Mucosa of descending colon (tissue), 3 donors: Measurements from ENCODE around the gene CLEC16A. TPM values are rescaled to one million over a fixed set of nuclear protein-coding genes. Genes with fewer than 3 reads are reported as not detected.

Experiments
- ATAC-seq: fragments of 200-7000 bp; cut with Tn5 transposase; one replicate; pipeline ENCODE4 v1.9.1; 2020; ENCODE audit warnings: mild to moderate bottlenecking, moderate library complexity
- DNase-seq, 3 donors: peaks; one replicate each; pipeline ENCODE4 v3.0.0-alpha.2; 2020
- H3K36me3 ChIP-seq: fragments of 200-600 bp; one replicate; pipeline ENCODE4 v1.8.0; 2021; ENCODE audit warnings: low read depth, mild to moderate bottlenecking
- H3K4me1 ChIP-seq: fragments of 200-600 bp; one replicate; pipeline ENCODE4 v1.8.0; 2021; ENCODE audit warnings: low read depth, mild to moderate bottlenecking
- H3K4me3 ChIP-seq: fragments of 200-600 bp; one replicate; pipeline ENCODE4 v1.8.0; 2021; ENCODE audit warnings: mild to moderate bottlenecking
- H3K9me3 ChIP-seq: fragments of 200-600 bp; one replicate; pipeline ENCODE4 v1.8.0; 2021; ENCODE audit warnings: mild to moderate bottlenecking
- intact Hi-C, 2 donors: fragments of 100-400 bp; cut with DNase I in 1 of 2; cut with micrococcal nuclease in 1 of 2; formaldehyde crosslinking; loops; one replicate each; pipeline versions ENCODE4 v1.11.0 to v1.11.1; 2022; cut with DNase I, micrococcal nuclease
- total RNA-seq, 3 donors: library from RNA; stranded (reverse); fragmentation: NEBNext Ultra II Directional in 2 of 3; extraction: Animal tissue kit (Norgen Biotek cat#: 25700) in 2 of 3; gene quantifications; one replicate each; pipeline versions ENCODE4 v1.2.1 to v1.2.4, GENCODE V29; 2021 to 2023
- TF ChIP-seq, protein P1 (sequence below): fragments of 200-600 bp; IDR thresholded peaks from one replicate; pipeline ENCODE4 v1.8.0; 2022; ENCODE audit warnings: antibody characterized with exemption, mild to moderate bottlenecking
- donor health status: DM: no; HTN: no; CAD: no; lungs with moderate emphysema.
- donor health status: DM: no; HTN: no; CAD: no.
- donor health status: DM: no; HTN: yes; CAD: no.

Gene CLEC16A
- total RNA-seq, 3 donors from 2014 or later, result 30.3 to 38.1 (median 37.1) TPM

GRCh38 chr16:11064851-11065250 is 120.5 kb downstream of the CLEC16A start:
- TF ChIP-seq, protein P1, sequence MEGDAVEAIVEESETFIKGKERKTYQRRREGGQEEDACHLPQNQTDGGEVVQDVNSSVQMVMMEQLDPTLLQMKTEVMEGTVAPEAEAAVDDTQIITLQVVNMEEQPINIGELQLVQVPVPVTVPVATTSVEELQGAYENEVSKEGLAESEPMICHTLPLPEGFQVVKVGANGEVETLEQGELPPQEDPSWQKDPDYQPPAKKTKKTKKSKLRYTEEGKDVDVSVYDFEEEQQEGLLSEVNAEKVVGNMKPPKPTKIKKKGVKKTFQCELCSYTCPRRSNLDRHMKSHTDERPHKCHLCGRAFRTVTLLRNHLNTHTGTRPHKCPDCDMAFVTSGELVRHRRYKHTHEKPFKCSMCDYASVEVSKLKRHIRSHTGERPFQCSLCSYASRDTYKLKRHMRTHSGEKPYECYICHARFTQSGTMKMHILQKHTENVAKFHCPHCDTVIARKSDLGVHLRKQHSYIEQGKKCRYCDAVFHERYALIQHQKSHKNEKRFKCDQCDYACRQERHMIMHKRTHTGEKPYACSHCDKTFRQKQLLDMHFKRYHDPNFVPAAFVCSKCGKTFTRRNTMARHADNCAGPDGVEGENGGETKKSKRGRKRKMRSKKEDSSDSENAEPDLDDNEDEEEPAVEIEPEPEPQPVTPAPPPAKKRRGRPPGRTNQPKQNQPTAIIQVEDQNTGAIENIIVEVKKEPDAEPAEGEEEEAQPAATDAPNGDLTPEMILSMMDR, result no peak
- no peaks in the 10 kb centered on the region for H3K9me3 ChIP-seq
- H3K4me1 ChIP-seq, result no peaks in the 10 kb centered on the region
- no peak for DNase-seq
- intact Hi-C loops, result no loop called here
- H3K36me3 ChIP-seq, result no peaks in the 10 kb centered on the region
- no peak for ATAC-seq
- no peak overlapping the region for H3K4me3 ChIP-seq

DNA sequence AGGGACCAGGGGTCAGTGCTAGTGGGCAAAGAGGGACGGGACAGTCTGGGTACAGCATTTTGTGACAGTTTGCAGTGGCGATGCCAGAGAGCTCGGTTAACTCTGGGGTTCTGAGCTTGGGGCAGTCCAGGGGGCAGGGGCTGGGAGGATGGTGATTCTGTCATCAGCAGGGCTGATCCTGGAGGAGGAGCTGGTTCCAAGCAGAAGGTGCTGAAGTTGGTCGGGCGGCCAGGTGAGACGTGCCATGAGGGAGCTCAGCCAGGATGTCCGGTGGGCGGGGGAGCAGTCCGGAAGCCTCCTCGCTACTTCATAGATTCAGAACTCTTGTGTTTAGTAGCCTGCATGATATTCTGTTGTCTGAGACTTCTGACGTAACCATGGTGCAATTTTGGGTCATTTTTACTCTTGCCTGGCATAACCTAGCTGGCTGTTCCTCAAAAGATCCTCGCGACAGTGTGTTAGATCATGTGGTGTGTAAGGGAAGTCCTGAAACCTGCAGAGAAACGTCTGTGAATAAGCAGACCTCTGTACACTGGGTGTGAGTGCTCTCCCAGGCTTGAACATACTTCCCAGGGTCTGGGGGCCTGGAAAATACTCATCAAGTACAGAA is 122.0 kb downstream of the CLEC16A start:
- H3K4me3 ChIP-seq, result no peak overlapping the region
- intact Hi-C loops, result no loop called here
- DNase-seq (no peak), ATAC-seq (no peak)
- no peaks in the 10 kb centered on the region for H3K36me3 ChIP-seq
- no peaks in the 10 kb centered on the region for H3K9me3 ChIP-seq
- H3K4me1 ChIP-seq, result no peaks in the 10 kb centered on the region
- TF ChIP-seq, protein P1, result no peak

DNA sequence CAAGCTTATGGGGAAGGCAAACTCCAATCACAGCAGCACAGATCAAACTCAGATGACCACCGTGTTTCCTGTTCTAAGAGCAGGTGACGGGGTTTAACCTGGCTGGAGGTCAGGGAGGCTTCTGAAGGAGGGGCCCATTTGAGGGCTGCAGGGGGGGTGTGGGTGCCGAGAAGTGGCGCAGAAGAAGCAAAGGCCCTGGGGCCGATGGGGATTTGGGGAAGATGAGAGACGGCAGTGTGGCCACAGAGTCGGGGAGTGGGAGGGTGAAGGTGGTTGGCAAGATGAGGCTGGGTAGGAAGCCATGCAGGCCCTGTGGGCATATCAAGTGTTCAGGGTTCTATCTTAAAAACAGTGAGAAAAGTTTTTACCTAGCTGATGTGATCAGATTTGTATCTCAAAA is 122.9 kb downstream of the CLEC16A start:
- Histone ChIP-seq H3K9me3 (no peaks in the 10 kb centered on the region), H3K4me1 (no peaks in the 10 kb centered on the region), H3K4me3 (no peak overlapping the region), H3K36me3 (no peaks in the 10 kb centered on the region)
- ATAC-seq (no peak), DNase-seq (no peak)
- TF ChIP-seq, protein P1, result no peak
- intact Hi-C loops, result no loop called here

DNA sequence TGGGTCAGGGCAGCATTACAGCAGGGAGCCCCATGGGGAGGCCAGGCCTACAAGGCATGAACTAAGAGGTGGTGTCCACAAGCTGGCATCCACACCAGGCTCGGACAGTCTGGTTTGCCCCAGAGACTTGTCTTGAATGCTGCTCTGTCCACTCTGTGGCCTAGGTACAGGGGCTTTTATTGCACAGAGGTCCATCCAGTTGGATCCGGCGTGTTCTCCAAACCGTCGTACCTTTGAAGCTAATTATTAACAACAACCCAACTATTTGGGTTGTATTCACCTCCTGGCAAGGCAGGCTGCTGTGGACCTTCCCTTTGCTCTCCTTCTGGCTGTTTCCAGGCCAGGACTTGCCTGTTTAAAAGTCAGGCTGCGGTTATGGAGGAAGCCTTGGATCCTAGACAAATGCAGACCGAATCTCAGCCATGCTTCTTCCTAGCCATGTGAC is 123.4 kb downstream of the CLEC16A start:
- intact Hi-C loops, result no loop called here
- Histone ChIP-seq H3K4me3 (no peak overlapping the region), H3K36me3 (no peaks in the 10 kb centered on the region), H3K4me1 (no peaks in the 10 kb centered on the region), H3K9me3 (no peaks in the 10 kb centered on the region)
- TF ChIP-seq, protein P1, result no peak
- ATAC-seq, result no peak
- DNase-seq, result no peak

DNA sequence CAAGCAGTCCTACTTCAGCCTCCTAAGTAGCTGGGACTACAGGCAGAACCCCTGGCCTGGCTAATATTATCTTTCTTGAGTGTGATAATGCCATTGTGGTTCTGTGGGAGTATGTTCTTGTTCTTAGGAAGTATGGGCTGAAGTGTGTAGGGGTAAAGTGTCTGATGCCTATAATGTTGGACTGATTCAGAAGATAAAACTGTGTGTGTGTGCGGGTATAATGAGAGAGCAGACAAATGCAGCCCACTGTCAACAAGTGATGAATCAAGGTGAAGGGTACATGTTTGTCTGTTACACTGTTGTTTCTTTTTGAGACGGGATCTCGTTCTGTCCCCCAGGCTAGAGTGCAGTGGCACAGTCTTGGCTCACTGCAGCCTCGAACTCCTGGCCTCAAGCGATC is 127.5 kb downstream of the CLEC16A start:
- Histone ChIP-seq H3K4me1 (no peaks in the 10 kb centered on the region), H3K36me3 (no peaks in the 10 kb centered on the region), H3K4me3 (no peak overlapping the region), H3K9me3 (no peaks in the 10 kb centered on the region)
- intact Hi-C loops, result no loop called here
- ATAC-seq, result no peak
- TF ChIP-seq, protein P1, result no peak
- no peak for DNase-seq
